GM23338 (cell line): ENCODE data around the gene IQSEC2. TPM values are rescaled to one million over a fixed set of nuclear protein-coding genes. Genes with fewer than 3 reads are reported as not detected.

Experiments used
- ATAC-seq: fragments of 200-7000 bp; cut with Tn5 transposase; 3 replicates; pipeline ENCODE4 v1.9.1; 2020
- DNase-seq: peaks from one replicate; pipeline ENCODE4 v3.0.0-alpha.2; 2015; ENCODE audit warnings: low spot score
- H2AFZ ChIP-seq: fragments of 200-600 bp; sonication (generic); 2 replicates; pipeline ENCODE4 v1.8.0; 2016; ENCODE audit warnings: antibody characterized with exemption, mild to moderate bottlenecking, moderate library complexity
- H3F3A ChIP-seq: fragments of 200-600 bp; sonication (generic); replicated peaks from 2 replicates; pipeline ENCODE4 v1.8.0; 2017; ENCODE audit warnings: antibody characterized with exemption, mixed run types, low read depth
- H3K27ac ChIP-seq: fragments of 200-600 bp; sonication (generic); 2 replicates; pipeline ENCODE4 v1.6.1; 2016; ENCODE audit warnings: low read depth
- H3K27me3 ChIP-seq: fragments of 200-600 bp; sonication (generic); 2 replicates; pipeline ENCODE4 v1.8.0; 2016; ENCODE audit warnings: mild to moderate bottlenecking, mixed run types, moderate library complexity; ENCODE audit not compliant: insufficient read depth
- H3K36me3 ChIP-seq: fragments of 200-600 bp; sonication (generic); 2 replicates; pipeline ENCODE4 v1.8.0; 2016; ENCODE audit warnings: mild to moderate bottlenecking; ENCODE audit not compliant: insufficient read depth
- H3K4me1 ChIP-seq: fragments of 200-600 bp; sonication (generic); 2 replicates; pipeline ENCODE4 v1.8.0; 2016; ENCODE audit warnings: mild to moderate bottlenecking, moderate library complexity; ENCODE audit not compliant: insufficient read depth
- H3K4me2 ChIP-seq: fragments of 200-600 bp; sonication (generic); 2 replicates; pipeline ENCODE4 v1.7.1; 2017; ENCODE audit warnings: mixed run types
- H3K4me3 ChIP-seq: fragments of 200-600 bp; sonication (generic); 2 replicates; pipeline ENCODE4 v1.6.1; 2016; ENCODE audit warnings: mixed run types
- H3K79me2 ChIP-seq: fragments of 200-600 bp; sonication (generic); replicated peaks from 2 replicates; pipeline ENCODE4 v1.8.0; 2017; ENCODE audit warnings: mild to moderate bottlenecking; ENCODE audit not compliant: insufficient read depth
- H3K9me2 ChIP-seq: fragments of 200-600 bp; sonication (generic); 2 replicates; pipeline ENCODE4 v1.8.0; 2017; ENCODE audit not compliant: insufficient read depth
- H4K20me1 ChIP-seq: fragments of 200-600 bp; sonication (generic); replicated peaks from 2 replicates; pipeline ENCODE4 v1.8.0; 2017; ENCODE audit warnings: mild to moderate bottlenecking; ENCODE audit not compliant: insufficient read depth
- H3K27ac Mint-ChIP-seq: 2 replicates; pipeline ENCODE4 v1.8.0; 2020; ENCODE audit warnings: inconsistent platforms, mild to moderate bottlenecking, moderate library complexity, mixed read lengths
- H3K27me3 Mint-ChIP-seq: 3 replicates; pipeline ENCODE4 v1.8.0; 2022; ENCODE audit warnings: low read depth, mild to moderate bottlenecking, moderate library complexity, mixed read lengths, inconsistent platforms; ENCODE audit not compliant: insufficient read depth, poor library complexity
- H3K36me3 Mint-ChIP-seq: 3 replicates; pipeline ENCODE4 v1.8.0; 2021; ENCODE audit warnings: low read depth, mild to moderate bottlenecking, inconsistent platforms, moderate library complexity, mixed read lengths
- H3K4me1 Mint-ChIP-seq: 3 replicates; pipeline ENCODE4 v1.8.0; 2020; ENCODE audit warnings: mild to moderate bottlenecking, inconsistent platforms, mixed read lengths
- H3K4me3 Mint-ChIP-seq: 3 replicates; pipeline ENCODE4 v1.8.0; 2021; ENCODE audit warnings: moderate library complexity, mild to moderate bottlenecking, inconsistent platforms, mixed read lengths
- H3K9me3 Mint-ChIP-seq: 3 replicates; pipeline ENCODE4 v1.8.0; 2020; ENCODE audit warnings: moderate library complexity, mild to moderate bottlenecking, inconsistent platforms, mixed read lengths
- CREB1 ChIP-seq: fragments of 250-450 bp; sonication (Bioruptor Pico); IDR thresholded peaks from 2 replicates; pipeline ENCODE4 v1.5.0; 2020; ENCODE audit warnings: low read depth, mild to moderate bottlenecking, moderate library complexity
- CTCF ChIP-seq, 2 experiments: fragments of 200-600 bp in 1 of 2; sonication (generic) in 1 of 2; conservative IDR thresholded peaks; 2 replicates each; pipeline versions ENCODE4 v1.5.1 to v1.6.1; 2016 to 2017; ENCODE audit warnings: antibody characterized with exemption in 2 of 2, low read depth in 2 of 2, mild to moderate bottlenecking in 2 of 2, moderate library complexity in 1 of 2
- ETS1 ChIP-seq: IDR thresholded peaks from 2 replicates; pipeline ENCODE4 v1.6.1; 2016; ENCODE audit warnings: antibody characterized with exemption
- EZH2 ChIP-seq: fragments of 200-600 bp; sonication (generic); IDR thresholded peaks from one replicate; pipeline ENCODE4 v1.8.0; 2017; ENCODE audit warnings: antibody characterized with exemption, mild to moderate bottlenecking, low read depth; ENCODE audit not compliant: unreplicated experiment
- EZH2phosphoT487 ChIP-seq: fragments of 200-600 bp; sonication (generic); IDR thresholded peaks from one replicate; pipeline ENCODE4 v1.8.1; 2018; ENCODE audit warnings: antibody characterized with exemption; ENCODE audit not compliant: unreplicated experiment
- JUNB ChIP-seq: IDR thresholded peaks from one replicate; pipeline ENCODE4 v1.6.1; 2016; ENCODE audit warnings: antibody characterized with exemption; ENCODE audit not compliant: unreplicated experiment
- NANOG ChIP-seq: IDR thresholded peaks from 2 replicates; pipeline ENCODE4 v1.6.1; 2016; ENCODE audit warnings: antibody characterized with exemption, borderline replicate concordance
- POLR2AphosphoS5 ChIP-seq: IDR thresholded peaks from 2 replicates; pipeline ENCODE4 v1.6.1; 2016; ENCODE audit warnings: antibody characterized with exemption, low read depth
- REST ChIP-seq: IDR thresholded peaks from one replicate; pipeline ENCODE4 v1.6.1; 2018; ENCODE audit warnings: antibody characterized with exemption; ENCODE audit not compliant: unreplicated experiment
- STAT1 ChIP-seq: IDR thresholded peaks from one replicate; pipeline ENCODE4 v1.6.1; 2016; ENCODE audit warnings: antibody characterized with exemption; ENCODE audit not compliant: unreplicated experiment
- ZNF114 ChIP-seq: fragments of 250-450 bp; sonication (Bioruptor Pico); IDR thresholded peaks from 2 replicates; pipeline ENCODE4 v1.5.0; 2020; ENCODE audit warnings: mild to moderate bottlenecking, moderate library complexity
- ZNF331 ChIP-seq: fragments of 250-450 bp; sonication (Bioruptor Pico); IDR thresholded peaks from 2 replicates; pipeline ENCODE4 v1.5.0; 2020; ENCODE audit warnings: low read depth, mild to moderate bottlenecking, moderate library complexity
- ZNF462 ChIP-seq: fragments of 250-450 bp; sonication (Bioruptor Pico); IDR thresholded peaks from 2 replicates; pipeline ENCODE4 v1.5.0; 2020; ENCODE audit warnings: mild to moderate bottlenecking, moderate library complexity
- polyA plus RNA-seq: library from polyadenylated mRNA; unstranded; fragments of >200 nt; fragmentation: Nextera tagmentation; extraction: Ambion mirVana; gene quantifications from 2 replicates; pipeline ENCODE4 v1.2.1, GENCODE V29; 2016
- total RNA-seq: library from RNA; depleted of rRNA; stranded (reverse); fragments of >200 nt; shearing (Covaris generic); gene quantifications from 2 replicates; pipeline ENCODE4 v1.2.3, GENCODE V29; 2014

Gene IQSEC2
- total and polyA plus RNA-seq, 2 experiments from 2014 or later: 12.3 to 92.2 TPM

- Mint-ChIP-seq H3K36me3 (no peaks in the 10 kb centered on the region), H3K27me3 (peaks cover 5% of the 10 kb centered on the region), H3K4me3 (no peak overlapping the region), H3K27ac (no peak overlapping the region), H3K9me3 (no peaks in the 10 kb centered on the region), H3K4me1 (peaks cover 36% of the 10 kb centered on the region)
- no peak overlapping the region for H3K27ac ChIP-seq
- TF ChIP-seq EZH2phosphoT487 (no peak), ETS1 (no peak), ZNF462 (CRISPR knock-in tag) (no peak), ZNF331 (no peak), EZH2 (no peak), STAT1 (no peak), POLR2AphosphoS5 (no peak), CTCF (conservative IDR thresholded peaks at IDR 0.05; ENCODE audit: low read depth in 2 of 2) (no peak), NANOG (no peak), ZNF114 (CRISPR knock-in tag) (no peak), JUNB (no peak), REST (no peak), CREB1 (no peak)
- ATAC-seq (no peak), DNase-seq (no peak)
- H3K4me2 ChIP-seq: no peak overlapping the region
- no peaks in the 10 kb centered on the region for H3F3A ChIP-seq
- no peak overlapping the region for H2AFZ ChIP-seq
- H3K79me2 ChIP-seq: peaks cover 4% of the 10 kb centered on the region
- peaks cover 3% of the 10 kb centered on the region; the same call in 1 of the 2 replicates for H3K4me1 ChIP-seq
- H4K20me1 ChIP-seq: no peaks in the 10 kb centered on the region
- no peaks in the 10 kb centered on the region for H3K9me2 ChIP-seq
- H3K4me3 ChIP-seq: no peak overlapping the region
- H3K27me3 ChIP-seq: no peaks in the 10 kb centered on the region
- H3K36me3 ChIP-seq: no peaks in the 10 kb centered on the region
These were observed 6.2 kb upstream of the IQSEC2 start for GRCh38 chrX:53287493-53288138.
